Coronary artery (tissue), 2 donors: ENCODE measurements around the gene GSK3A.
"Not testable (repeated sequence)": the region's sequence is repeated elsewhere in the genome, so short reads cannot be mapped to it uniquely, and the experiment has no call there.

ENCODE experiments used
- DNase-seq: peaks from one replicate; pipeline ENCODE4 v3.0.0-alpha.2; 2017; ENCODE audit warnings: low spot score
- H3K27ac ChIP-seq, 2 donors: fragments of 200-600 bp; sonication (generic); one replicate each; pipeline ENCODE4 v1.5.1; 2016 to 2019
- H3K4me3 ChIP-seq: fragments of 200-600 bp; sonication (generic); 2 replicates; pipeline ENCODE4 v1.5.1; 2016; ENCODE audit warnings: mild to moderate bottlenecking, moderate library complexity
- TF ChIP-seq, protein P1 (sequence below): fragments of 200-600 bp; sonication (generic); IDR thresholded peaks from one replicate; pipeline ENCODE4 v1.5.1; 2019; ENCODE audit warnings: antibody characterized with exemption

The GSK3A gene

DNA sequence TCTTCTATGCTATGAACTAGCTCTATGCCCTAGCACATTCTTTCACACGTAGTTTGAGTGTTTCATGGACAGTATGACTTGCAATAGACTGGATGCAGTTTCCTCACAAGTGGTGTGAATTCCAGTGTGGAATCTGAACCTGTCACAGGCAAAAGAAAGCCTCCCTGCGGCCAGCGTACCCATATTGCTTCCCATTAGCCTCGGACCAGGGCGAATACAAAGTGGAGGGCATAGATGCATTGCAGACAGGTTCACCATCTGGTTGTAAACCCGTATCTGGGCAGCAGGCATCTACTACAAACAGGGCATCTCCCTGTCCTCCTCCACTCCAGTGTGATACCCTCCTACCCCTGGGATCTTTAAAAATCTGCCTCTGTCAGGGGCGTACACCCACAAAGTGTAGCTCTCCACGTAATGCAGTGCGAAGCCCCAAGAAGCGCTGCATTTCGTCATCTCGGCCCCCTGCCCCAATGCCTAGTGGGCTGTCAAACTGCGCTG lies 25.3 kb upstream of the GSK3A start:
- peak overlapping the region; percentile 83 to 100 for H3K27ac ChIP-seq
- TF ChIP-seq, protein P1, sequence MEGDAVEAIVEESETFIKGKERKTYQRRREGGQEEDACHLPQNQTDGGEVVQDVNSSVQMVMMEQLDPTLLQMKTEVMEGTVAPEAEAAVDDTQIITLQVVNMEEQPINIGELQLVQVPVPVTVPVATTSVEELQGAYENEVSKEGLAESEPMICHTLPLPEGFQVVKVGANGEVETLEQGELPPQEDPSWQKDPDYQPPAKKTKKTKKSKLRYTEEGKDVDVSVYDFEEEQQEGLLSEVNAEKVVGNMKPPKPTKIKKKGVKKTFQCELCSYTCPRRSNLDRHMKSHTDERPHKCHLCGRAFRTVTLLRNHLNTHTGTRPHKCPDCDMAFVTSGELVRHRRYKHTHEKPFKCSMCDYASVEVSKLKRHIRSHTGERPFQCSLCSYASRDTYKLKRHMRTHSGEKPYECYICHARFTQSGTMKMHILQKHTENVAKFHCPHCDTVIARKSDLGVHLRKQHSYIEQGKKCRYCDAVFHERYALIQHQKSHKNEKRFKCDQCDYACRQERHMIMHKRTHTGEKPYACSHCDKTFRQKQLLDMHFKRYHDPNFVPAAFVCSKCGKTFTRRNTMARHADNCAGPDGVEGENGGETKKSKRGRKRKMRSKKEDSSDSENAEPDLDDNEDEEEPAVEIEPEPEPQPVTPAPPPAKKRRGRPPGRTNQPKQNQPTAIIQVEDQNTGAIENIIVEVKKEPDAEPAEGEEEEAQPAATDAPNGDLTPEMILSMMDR = no peak

DNA sequence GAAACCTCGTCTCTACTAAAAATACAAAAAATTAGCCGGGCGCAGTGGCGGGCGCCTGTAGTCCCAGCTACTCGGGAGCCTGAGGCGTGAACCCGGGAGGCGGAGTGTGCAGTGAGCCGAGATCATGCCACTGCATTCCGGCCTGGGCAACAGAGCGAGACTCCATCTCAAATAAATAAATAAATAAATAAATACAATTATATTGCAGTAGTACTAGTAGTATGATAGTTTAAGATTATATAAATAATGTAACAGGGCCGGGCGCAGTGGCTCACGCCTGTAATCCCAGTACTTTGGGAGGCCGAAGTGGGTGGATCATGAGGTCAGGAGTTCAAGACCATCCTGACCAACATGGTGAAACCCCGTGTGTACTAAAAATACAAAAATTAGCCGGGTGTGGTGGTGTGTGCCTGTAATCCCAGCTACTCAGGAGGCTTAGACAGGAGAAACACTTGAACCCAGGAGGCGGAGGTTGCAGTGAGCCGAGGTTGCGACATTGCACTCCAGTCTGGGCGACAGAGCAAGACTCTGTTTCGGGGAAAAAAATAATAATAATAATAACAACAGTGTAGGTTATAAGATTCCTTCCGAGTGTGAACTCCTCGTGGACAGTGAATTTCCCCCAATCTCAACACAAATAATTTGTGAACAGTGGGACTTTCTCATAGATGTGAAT lies 24.7 kb upstream of the GSK3A start:
- peak overlapping the region; percentile 91 for H3K4me3 ChIP-seq
- not testable (repeated sequence) for DNase-seq
- peak overlapping the region in 1 of 2 donors; percentile 100 for H3K27ac ChIP-seq

More for the DNA sequence above, 25.3 kb upstream of the GSK3A start:
- no peak for DNase-seq
- H3K4me3 ChIP-seq = peak overlapping the region; percentile 91

DNA sequence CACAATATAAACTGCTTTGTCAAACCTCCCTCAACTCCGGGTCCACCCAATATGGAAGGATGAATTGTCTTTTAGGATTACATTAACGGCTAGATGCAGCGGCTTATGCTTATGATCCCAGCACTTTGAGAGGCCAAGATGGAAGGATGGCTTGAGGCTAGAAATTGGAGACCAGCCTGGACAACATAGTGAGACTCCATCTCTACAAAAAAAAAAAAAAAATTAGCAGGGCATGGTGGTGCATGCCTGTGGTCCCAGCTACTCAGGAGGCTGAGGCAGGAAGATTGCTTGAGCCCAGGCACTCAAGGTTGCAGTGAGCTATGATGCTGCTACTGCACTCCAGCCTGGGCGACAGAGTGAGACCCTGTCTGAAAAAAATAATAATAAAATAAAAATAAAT lies 23.7 kb upstream of the GSK3A start:
- H3K4me3 ChIP-seq, DNase-seq, H3K27ac ChIP-seq: not testable (repeated sequence)

DNA sequence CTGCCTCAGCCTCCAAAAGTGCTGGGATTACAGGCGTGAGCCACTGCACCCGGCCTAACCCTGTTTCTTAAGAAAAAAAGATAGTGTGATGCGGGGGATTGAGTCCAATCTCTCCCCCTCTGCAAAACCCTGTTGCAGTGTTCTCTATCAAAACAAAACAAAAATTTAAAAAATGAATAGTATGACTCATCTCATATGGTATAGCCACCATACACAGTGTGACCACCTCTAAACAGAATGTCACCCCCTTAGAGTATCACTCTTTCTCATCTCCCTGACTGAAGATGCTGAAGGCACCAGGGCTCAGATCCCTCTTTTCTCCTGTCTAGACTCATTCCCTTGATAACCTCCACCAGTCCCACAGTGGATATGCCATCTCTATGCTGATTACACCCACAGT lies 19.4 kb upstream of the GSK3A start:
- no peak for DNase-seq
- no peak overlapping the region for H3K4me3 ChIP-seq
- TF ChIP-seq, protein P1 = no peak

DNA sequence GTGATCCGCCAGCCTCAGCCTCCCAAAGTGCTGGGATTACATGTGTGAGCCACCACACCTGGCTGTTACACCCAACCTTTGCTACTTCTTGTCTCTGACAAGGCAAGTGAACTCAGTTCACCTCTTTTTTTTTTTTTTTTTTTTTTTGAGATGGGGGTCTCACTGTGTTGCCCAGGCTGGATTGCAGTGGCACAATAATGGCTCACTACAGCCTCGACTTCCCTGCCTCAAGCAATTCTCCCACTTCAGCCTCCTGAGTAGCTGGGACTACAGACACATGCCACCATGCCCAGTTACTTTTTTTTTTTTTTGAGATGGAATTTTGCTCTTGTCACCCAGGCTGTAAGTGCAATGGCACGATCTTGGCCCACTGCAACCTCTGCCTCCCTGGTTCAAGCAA lies 15.4 kb upstream of the GSK3A start:
- not testable (repeated sequence) for H3K27ac ChIP-seq, DNase-seq, H3K4me3 ChIP-seq

More for the DNA sequence above, 19.4 kb upstream of the GSK3A start:
- no peak overlapping the region for H3K27ac ChIP-seq

DNA sequence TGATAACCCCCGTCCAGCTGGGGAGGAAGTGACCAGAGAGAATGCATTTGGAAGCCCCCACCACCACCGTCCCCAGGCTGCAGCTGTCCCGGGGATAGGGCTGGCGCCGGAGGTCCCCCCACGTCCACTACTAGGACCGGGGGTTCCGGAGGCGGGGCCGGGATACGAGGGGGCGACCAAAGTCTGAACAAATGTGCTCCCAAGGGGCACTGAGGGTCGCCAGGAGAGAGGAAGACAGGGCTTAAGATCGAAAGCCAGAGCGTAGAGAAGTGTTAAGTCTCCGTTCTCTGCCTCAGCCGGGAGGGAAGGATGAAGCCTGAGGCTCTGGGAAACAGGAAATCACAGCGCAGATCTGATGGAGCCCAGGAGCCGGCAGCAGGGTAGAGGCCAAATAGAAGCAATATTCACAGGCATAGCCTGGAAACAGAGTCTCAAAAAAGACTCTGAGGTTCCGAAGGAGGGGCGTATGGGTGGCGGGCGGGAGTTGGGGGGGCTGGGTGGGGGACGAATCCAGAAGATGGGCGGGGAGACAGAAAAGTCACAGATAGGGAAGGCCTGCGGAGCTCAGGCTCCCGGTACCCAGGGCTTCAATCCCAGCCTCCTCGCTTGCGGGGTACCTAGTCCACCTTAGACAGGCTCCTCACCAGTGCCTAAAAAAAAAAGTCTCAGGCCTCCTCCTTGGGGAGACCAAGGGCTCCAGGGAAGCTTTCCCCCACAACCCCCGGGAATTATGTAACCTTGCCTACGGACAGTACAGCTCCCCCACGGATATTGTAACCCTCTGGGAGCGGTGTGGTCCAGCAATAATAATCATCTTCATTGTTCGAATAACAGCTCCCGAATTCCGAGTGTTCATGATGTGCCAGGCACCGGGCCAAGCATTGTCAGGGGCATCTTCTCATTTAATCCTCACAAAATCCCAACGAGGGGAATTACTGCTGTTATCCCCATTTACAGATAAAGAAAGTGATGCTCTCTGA lies 13.7 kb upstream of the GSK3A start:
- DNase-seq = peak; percentile 86
- H3K27ac ChIP-seq = peak overlapping the region; percentile 99

DNA sequence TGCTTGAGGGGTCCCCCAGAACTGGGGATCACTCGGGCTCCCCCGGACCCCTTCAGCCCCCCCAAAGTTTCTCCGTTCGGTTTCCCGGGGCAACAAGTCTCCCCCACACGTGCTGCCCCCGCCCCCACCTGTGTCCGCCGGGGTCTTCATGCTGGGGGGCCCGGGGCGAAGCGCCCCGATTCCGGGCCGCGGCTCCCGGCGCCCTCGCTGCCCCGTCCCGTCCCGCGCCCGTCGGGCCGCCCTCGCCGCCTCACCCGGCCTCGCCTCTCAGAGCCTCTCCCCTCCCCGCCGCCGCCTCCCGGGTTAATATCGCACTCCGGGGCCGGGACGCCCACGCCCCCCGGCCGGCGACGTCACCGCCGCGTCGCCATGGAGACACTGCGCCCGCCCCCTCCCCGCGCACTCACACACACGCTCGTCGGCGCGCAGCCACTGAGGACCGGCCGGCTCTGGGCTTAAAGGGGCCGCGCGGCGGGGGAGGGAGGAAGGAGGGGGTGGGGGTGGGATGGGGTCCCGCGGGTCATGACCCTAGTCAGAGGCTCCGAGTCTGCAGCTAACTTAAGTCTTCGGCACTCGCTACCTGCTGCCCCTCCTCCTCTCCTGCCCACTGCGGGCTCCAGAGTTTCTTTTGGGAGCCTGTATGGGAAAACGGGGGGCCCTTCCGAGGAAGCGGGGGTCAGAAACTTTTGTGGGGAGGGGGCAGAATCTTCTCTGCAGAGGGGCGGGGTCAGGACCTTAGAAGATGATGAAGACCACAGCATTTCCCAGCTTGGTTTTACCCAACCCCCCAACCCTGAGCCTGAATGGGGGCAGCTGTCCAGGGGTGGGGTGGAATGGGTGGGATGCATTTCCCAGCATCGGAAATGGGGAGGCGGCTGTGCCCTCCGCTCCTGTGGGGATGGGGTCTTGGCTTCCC lies 12.7 kb upstream of the GSK3A start, which contains the start of gene ERF:
Gene ERF, minus strand, starts transcription at position 279 of the 916 bp plus-strand sequence. Its CDS starts 129 bp downstream, at position 150.
- H3K27ac ChIP-seq = peak within 1 kb of the TSS; percentile 99
- TF ChIP-seq, protein P1 = no peak
- peak within 1 kb of the TSS; percentile 97 for H3K4me3 ChIP-seq
- peak; percentile 96 for DNase-seq

More for the DNA sequence above, 13.7 kb upstream of the GSK3A start:
- TF ChIP-seq, protein P1 = no peak
- H3K4me3 ChIP-seq = peak overlapping the region; percentile 97
